ENCODE data around the gene NUP58. TPM values are rescaled to one million over a fixed set of nuclear protein-coding genes. Genes with fewer than 3 reads are reported as not detected.

The NUP58 gene
- total and polyA plus RNA-seq, 9 of the 15 experiments (the other 6 are each of a cell fraction or from before 2014, with no cell fraction given), result 12.5 to 98.0 (median 42.6) TPM

- TF ChIP-seq, protein P1, sequence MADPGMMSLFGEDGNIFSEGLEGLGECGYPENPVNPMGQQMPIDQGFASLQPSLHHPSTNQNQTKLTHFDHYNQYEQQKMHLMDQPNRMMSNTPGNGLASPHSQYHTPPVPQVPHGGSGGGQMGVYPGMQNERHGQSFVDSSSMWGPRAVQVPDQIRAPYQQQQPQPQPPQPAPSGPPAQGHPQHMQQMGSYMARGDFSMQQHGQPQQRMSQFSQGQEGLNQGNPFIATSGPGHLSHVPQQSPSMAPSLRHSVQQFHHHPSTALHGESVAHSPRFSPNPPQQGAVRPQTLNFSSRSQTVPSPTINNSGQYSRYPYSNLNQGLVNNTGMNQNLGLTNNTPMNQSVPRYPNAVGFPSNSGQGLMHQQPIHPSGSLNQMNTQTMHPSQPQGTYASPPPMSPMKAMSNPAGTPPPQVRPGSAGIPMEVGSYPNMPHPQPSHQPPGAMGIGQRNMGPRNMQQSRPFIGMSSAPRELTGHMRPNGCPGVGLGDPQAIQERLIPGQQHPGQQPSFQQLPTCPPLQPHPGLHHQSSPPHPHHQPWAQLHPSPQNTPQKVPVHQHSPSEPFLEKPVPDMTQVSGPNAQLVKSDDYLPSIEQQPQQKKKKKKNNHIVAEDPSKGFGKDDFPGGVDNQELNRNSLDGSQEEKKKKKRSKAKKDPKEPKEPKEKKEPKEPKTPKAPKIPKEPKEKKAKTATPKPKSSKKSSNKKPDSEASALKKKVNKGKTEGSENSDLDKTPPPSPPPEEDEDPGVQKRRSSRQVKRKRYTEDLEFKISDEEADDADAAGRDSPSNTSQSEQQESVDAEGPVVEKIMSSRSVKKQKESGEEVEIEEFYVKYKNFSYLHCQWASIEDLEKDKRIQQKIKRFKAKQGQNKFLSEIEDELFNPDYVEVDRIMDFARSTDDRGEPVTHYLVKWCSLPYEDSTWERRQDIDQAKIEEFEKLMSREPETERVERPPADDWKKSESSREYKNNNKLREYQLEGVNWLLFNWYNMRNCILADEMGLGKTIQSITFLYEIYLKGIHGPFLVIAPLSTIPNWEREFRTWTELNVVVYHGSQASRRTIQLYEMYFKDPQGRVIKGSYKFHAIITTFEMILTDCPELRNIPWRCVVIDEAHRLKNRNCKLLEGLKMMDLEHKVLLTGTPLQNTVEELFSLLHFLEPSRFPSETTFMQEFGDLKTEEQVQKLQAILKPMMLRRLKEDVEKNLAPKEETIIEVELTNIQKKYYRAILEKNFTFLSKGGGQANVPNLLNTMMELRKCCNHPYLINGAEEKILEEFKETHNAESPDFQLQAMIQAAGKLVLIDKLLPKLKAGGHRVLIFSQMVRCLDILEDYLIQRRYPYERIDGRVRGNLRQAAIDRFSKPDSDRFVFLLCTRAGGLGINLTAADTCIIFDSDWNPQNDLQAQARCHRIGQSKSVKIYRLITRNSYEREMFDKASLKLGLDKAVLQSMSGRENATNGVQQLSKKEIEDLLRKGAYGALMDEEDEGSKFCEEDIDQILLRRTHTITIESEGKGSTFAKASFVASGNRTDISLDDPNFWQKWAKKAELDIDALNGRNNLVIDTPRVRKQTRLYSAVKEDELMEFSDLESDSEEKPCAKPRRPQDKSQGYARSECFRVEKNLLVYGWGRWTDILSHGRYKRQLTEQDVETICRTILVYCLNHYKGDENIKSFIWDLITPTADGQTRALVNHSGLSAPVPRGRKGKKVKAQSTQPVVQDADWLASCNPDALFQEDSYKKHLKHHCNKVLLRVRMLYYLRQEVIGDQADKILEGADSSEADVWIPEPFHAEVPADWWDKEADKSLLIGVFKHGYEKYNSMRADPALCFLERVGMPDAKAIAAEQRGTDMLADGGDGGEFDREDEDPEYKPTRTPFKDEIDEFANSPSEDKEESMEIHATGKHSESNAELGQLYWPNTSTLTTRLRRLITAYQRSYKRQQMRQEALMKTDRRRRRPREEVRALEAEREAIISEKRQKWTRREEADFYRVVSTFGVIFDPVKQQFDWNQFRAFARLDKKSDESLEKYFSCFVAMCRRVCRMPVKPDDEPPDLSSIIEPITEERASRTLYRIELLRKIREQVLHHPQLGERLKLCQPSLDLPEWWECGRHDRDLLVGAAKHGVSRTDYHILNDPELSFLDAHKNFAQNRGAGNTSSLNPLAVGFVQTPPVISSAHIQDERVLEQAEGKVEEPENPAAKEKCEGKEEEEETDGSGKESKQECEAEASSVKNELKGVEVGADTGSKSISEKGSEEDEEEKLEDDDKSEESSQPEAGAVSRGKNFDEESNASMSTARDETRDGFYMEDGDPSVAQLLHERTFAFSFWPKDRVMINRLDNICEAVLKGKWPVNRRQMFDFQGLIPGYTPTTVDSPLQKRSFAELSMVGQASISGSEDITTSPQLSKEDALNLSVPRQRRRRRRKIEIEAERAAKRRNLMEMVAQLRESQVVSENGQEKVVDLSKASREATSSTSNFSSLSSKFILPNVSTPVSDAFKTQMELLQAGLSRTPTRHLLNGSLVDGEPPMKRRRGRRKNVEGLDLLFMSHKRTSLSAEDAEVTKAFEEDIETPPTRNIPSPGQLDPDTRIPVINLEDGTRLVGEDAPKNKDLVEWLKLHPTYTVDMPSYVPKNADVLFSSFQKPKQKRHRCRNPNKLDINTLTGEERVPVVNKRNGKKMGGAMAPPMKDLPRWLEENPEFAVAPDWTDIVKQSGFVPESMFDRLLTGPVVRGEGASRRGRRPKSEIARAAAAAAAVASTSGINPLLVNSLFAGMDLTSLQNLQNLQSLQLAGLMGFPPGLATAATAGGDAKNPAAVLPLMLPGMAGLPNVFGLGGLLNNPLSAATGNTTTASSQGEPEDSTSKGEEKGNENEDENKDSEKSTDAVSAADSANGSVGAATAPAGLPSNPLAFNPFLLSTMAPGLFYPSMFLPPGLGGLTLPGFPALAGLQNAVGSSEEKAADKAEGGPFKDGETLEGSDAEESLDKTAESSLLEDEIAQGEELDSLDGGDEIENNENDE (IDR thresholded peaks at IDR 0.05; ENCODE audit: low read depth, low read length), result no peak
Measured at GRCh38 chr13:25253702-25254101, 47.7 kb upstream of the NUP58 start (continued).
